Testis (tissue), 2 donors: ENCODE results near the gene GRID1.
"Not testable (repeated sequence)": the region's sequence is repeated elsewhere in the genome, so short reads cannot be mapped to it uniquely, and the experiment has no call there.

Source experiments
- POLR2A ChIP-seq: fragments of 450-650 bp; IDR thresholded peaks from one replicate; pipeline ENCODE4 v1.6.1; 2017; ENCODE audit warnings: antibody characterized with exemption, mild to moderate bottlenecking, moderate library complexity
- TF ChIP-seq, protein P1 (sequence below), 3 experiments: fragments of 450-650 bp in 2 of 3; fragments of 200-600 bp in 1 of 3; sonication (generic) in 1 of 3; IDR thresholded peaks; one replicate each; pipeline ENCODE4 v1.5.1; 2016 to 2019; ENCODE audit warnings: antibody characterized with exemption in 3 of 3, mild to moderate bottlenecking in 2 of 3, moderate library complexity in 1 of 3

DNA sequence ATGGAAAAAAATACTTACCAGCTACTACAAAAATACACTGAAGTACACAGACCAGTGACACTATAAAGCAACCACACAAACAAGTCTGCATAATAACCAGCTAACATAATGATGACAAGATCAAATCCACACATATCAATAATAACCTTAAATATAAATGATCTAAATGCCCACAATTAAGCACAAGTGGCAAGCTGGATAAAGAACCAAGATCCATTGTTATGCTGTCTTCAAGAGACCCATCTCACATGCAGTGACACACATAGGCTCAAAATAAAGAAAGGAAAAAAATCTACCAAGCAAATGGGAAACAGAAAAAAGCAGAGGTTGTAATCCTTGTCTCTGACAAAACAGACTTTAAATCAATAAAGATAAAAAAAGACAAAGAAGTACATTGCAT is 527.9 kb downstream of the GRID1 start:
- TF ChIP-seq, protein P1, sequence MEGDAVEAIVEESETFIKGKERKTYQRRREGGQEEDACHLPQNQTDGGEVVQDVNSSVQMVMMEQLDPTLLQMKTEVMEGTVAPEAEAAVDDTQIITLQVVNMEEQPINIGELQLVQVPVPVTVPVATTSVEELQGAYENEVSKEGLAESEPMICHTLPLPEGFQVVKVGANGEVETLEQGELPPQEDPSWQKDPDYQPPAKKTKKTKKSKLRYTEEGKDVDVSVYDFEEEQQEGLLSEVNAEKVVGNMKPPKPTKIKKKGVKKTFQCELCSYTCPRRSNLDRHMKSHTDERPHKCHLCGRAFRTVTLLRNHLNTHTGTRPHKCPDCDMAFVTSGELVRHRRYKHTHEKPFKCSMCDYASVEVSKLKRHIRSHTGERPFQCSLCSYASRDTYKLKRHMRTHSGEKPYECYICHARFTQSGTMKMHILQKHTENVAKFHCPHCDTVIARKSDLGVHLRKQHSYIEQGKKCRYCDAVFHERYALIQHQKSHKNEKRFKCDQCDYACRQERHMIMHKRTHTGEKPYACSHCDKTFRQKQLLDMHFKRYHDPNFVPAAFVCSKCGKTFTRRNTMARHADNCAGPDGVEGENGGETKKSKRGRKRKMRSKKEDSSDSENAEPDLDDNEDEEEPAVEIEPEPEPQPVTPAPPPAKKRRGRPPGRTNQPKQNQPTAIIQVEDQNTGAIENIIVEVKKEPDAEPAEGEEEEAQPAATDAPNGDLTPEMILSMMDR (IDR thresholded peaks at IDR 0.05): not testable (repeated sequence)
- not testable (repeated sequence) for TF ChIP-seq POLR2A
